HG03469 (cell line): Measurements from ENCODE around the gene SSH2.

ENCODE experiments used
- ATAC-seq: cut with Tn5 transposase; IDR thresholded peaks from one replicate; pipeline ENCODE4 v1.9.1; 2021; ENCODE audit warnings: mild to moderate bottlenecking, moderate library complexity, moderate number of reproducible peaks; ENCODE audit not compliant: unreplicated experiment

Gene SSH2

GRCh38 chr17:29582772-29583171 is 347.3 kb downstream of the SSH2 start:
- no peak for ATAC-seq

- ATAC-seq = no peak
Observed at GRCh38 chr17:29582254-29582765, 347.7 kb downstream of the SSH2 start.

- no peak for ATAC-seq
Observed at GRCh38 chr17:29581583-29582253, 348.3 kb downstream of the SSH2 start.

- ATAC-seq = no peak
Observed at GRCh38 chr17:29579866-29580771, 349.9 kb downstream of the SSH2 start.

GRCh38 chr17:29578626-29579485 is 351.2 kb downstream of the SSH2 start:
- no peak for ATAC-seq

- ATAC-seq = no peak
Observed at GRCh38 chr17:29577385-29578211, 352.4 kb downstream of the SSH2 start.

- no peak for ATAC-seq
Observed at GRCh38 chr17:29577001-29577370, 353.0 kb downstream of the SSH2 start.

- ATAC-seq = no peak
Observed at GRCh38 chr17:29576214-29577000, 353.6 kb downstream of the SSH2 start.
